ELF-1 (cell line): ENCODE data around the gene HLA-DMB.

ENCODE experiments used
- DNase-seq: peaks from one replicate; pipeline ENCODE4 v3.0.0-alpha.2; 2016; ENCODE audit warnings: low read depth, low spot score

HLA-DMB gene

GRCh38 chr6:32908897-32909296 is 31.9 kb downstream of the HLA-DMB start:
- DNase-seq, result no peak

- no peak for DNase-seq
Measured at GRCh38 chr6:32906539-32906938, 34.3 kb downstream of the HLA-DMB start.

- DNase-seq, result no peak
Measured at GRCh38 chr6:32905078-32905477, 35.8 kb downstream of the HLA-DMB start.

DNA sequence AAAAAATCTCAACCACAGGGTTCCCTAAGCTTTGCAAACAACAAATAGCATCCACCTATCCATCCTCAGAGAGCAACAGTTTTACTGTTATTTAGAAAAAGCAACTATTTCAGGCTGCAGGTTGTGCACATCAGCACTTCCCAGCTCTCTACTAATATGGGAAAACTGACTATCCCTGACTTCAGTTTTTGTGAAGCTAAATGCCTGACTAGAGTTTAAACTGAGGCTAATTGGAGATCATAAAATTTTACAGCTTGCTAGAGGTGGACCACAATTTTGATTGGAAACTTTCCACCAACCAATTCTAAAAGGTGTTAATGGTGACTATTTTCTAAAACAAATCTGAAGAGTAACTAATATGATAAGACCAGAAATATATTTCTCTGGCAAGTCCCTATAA is 36.9 kb downstream of the HLA-DMB start:
- no peak for DNase-seq

- no peak for DNase-seq
Measured at GRCh38 chr6:32895006-32895345, 45.9 kb downstream of the HLA-DMB start.

- DNase-seq, result peak; percentile 98
Measured at GRCh38 chr6:32894085-32895005, 46.5 kb downstream of the HLA-DMB start.

GRCh38 chr6:32890831-32891230 is 50.0 kb downstream of the HLA-DMB start:
- no peak for DNase-seq

DNA sequence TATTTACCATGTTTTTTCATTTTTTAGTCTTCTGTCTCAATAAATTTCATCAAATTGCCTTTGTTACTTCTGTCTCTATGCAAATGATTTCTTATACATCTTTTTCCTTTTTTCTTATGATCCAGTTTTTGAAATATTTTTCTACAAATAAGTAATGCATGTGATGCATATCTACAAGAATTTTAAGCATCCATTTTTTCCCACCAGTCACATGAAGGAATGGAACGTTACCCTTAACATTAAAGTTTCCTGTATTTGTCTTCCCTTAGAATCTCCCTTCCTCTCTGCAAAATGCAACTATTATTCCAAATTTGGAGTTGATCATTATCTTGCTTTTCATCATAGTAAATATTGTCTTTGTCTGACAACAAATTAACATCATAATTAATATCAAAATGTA is 51.3 kb downstream of the HLA-DMB start:
- no peak for DNase-seq

DNA sequence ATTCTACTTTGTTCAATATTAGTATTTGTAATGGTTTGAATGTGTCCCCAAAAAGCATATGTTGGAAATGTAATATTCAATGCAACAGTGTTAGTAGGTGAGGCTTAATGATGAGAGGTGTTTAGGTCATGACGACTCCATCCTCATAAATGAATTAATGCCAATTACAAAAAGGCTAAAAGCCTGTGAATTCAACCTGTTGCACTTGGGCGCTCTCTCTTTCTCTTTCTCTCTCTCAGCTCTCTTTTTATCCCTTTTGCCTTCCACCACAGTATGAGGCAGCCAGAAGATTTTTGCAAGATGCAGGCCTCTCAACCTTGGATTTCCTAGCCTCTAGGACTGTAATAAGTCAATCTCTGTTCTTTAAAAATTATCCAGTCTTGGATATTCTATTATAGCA is 52.3 kb downstream of the HLA-DMB start:
- no peak for DNase-seq

DNA sequence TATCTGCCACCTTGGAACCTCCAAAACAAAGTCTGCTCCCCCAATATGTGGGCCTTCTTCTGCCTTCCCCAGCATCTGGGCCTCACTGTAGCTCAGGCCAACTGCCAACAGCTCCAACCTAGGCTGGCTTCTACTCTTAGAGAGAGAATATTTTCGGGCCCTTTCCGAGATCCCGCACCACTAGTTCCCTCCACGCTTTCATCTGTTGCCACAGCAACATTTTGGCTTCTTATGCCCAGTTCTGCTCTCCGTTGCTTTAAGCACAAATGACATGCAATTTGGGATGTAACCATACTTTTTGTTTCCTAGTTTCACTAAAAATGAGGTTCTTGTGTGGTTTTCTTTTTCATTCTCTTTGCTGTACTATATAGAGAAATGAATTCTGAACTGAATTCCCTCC is 53.2 kb downstream of the HLA-DMB start:
- no peak for DNase-seq

DNA sequence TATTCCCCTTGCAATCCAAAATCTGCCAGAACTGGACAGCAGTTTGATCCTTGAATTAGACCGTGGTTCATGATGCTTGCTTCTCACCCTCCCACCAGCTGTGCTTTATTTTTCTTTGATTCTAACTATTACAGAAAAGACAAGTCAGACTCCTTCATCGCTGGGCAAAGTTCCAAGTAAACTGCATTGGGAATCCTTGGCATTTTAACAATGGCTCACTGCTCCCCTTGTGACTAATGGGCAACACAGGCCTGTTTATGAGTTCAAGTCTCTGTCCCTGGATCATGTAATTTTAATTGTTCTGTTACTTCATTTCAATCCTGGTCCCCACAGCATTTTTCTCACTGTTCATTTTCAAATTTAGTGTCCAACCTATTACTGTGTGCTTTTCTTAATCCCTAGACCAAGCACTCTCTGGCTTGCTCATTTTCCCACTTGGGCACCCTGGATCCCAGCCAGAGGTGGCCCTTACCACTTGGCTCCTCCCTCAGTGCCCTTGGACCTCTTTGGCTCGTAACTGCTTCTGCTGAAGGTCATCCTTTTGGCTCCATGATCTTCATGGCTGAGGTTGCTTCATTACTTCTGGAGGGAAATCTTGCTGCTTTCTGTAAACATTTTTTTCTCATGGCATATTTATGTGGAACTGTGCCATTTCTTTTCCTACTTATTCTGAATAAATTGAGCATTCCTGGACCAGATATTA is 54.0 kb downstream of the HLA-DMB start:
- DNase-seq, result no peak

GRCh38 chr6:32885698-32886286 is 55.0 kb downstream of the HLA-DMB start:
- no peak for DNase-seq
